DND-41 (cell line): Measurements from ENCODE around the gene TMEFF2.

Experiments used
- EZH2 ChIP-seq: IDR thresholded peaks from 3 replicates; pipeline ENCODE4 v1.6.1; 2012; ENCODE audit warnings: borderline replicate concordance, low read depth, mild to moderate bottlenecking, moderate library complexity, low read length, inconsistent platforms; ENCODE audit not compliant: severe bottlenecking
- TF ChIP-seq, protein P1 (sequence below): IDR thresholded peaks from 2 replicates; pipeline ENCODE4 v1.5.1; 2012; ENCODE audit warnings: borderline replicate concordance, low read length, moderate library complexity, mild to moderate bottlenecking; ENCODE audit not compliant: poor library complexity, severe bottlenecking; ENCODE audit errors: extremely low read depth

DNA sequence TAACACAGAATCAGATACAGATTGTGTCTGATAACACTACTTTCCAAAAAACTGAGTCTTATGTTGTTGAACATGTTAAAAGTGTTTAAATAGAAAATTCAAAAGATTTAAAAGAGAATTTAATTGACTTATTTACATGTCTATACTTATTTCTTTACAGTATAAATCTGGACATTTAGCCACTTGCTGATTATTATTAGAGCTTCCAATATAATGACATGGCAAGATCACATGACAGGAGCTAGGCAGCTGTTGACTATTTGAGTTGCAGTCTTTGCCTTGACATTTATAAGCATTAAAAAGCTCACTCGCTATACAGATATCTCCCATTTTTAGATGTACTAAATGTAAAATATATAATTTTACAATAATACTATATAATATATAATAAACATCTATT lies 6.4 kb upstream of the TMEFF2 start:
- TF ChIP-seq, protein P1, sequence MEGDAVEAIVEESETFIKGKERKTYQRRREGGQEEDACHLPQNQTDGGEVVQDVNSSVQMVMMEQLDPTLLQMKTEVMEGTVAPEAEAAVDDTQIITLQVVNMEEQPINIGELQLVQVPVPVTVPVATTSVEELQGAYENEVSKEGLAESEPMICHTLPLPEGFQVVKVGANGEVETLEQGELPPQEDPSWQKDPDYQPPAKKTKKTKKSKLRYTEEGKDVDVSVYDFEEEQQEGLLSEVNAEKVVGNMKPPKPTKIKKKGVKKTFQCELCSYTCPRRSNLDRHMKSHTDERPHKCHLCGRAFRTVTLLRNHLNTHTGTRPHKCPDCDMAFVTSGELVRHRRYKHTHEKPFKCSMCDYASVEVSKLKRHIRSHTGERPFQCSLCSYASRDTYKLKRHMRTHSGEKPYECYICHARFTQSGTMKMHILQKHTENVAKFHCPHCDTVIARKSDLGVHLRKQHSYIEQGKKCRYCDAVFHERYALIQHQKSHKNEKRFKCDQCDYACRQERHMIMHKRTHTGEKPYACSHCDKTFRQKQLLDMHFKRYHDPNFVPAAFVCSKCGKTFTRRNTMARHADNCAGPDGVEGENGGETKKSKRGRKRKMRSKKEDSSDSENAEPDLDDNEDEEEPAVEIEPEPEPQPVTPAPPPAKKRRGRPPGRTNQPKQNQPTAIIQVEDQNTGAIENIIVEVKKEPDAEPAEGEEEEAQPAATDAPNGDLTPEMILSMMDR: no peak
- no peak for TF ChIP-seq EZH2
